NCI-H526 treated with DMSO at 0.1 percent for 48 hours (cell line): ENCODE results near the gene OR2T2.
"Not testable (repeated sequence)": the region's sequence is repeated elsewhere in the genome, so short reads cannot be mapped to it uniquely, and the experiment has no call there.

Experiments
- DNase-seq: peaks from one replicate; lab custom pipeline; 2025; lab: John Stamatoyannopoulos, UW

The OR2T2 gene

GRCh38 chr1:248445399-248445798 is at the start of gene OR2T2:
Gene OR2T2 (plus strand): TSS chr1:248445637. CDS start chr1:248452798, 7,161 bp downstream.
- not testable (repeated sequence) for DNase-seq

GRCh38 chr1:248402748-248403147 is 42.7 kb upstream of the OR2T2 start, which contains the start of gene OR2T1:
Gene OR2T1 (plus strand): TSS chr1:248403048. CDS start chr1:248406148, 3,100 bp downstream.
- DNase-seq: no peak

GRCh38 chr1:248404024-248404423 is 41.4 kb upstream of the OR2T2 start:
- DNase-seq: no peak

- no peak for DNase-seq
Measured at GRCh38 chr1:248406721-248407692, 38.4 kb upstream of the OR2T2 start.

GRCh38 chr1:248416226-248416625 is 29.2 kb upstream of the OR2T2 start:
- no peak for DNase-seq

GRCh38 chr1:248417854-248418253 is 27.6 kb upstream of the OR2T2 start:
- no peak for DNase-seq

GRCh38 chr1:248421384-248421783 is 24.1 kb upstream of the OR2T2 start:
- DNase-seq: no peak

GRCh38 chr1:248427526-248428191 is 17.8 kb upstream of the OR2T2 start:
- DNase-seq: not testable (repeated sequence)

- not testable (repeated sequence) for DNase-seq
Measured at GRCh38 chr1:248428192-248428533, 17.3 kb upstream of the OR2T2 start.

- not testable (repeated sequence) for DNase-seq
Measured at GRCh38 chr1:248431683-248432082, 13.8 kb upstream of the OR2T2 start.

GRCh38 chr1:248432201-248432600 is 13.2 kb upstream of the OR2T2 start:
- DNase-seq: not testable (repeated sequence)

- not testable (repeated sequence) for DNase-seq
Measured at GRCh38 chr1:248433811-248434415, 11.5 kb upstream of the OR2T2 start.

GRCh38 chr1:248434913-248435312 is 10.5 kb upstream of the OR2T2 start:
- not testable (repeated sequence) for DNase-seq

- DNase-seq: not testable (repeated sequence)
Measured at GRCh38 chr1:248436303-248436702, 9.1 kb upstream of the OR2T2 start.

- not testable (repeated sequence) for DNase-seq
Measured at GRCh38 chr1:248438668-248439067, 6.8 kb upstream of the OR2T2 start.

GRCh38 chr1:248439283-248439682 is 6.2 kb upstream of the OR2T2 start:
- not testable (repeated sequence) for DNase-seq

- not testable (repeated sequence) for DNase-seq
Measured at GRCh38 chr1:248442500-248443277, 2.7 kb upstream of the OR2T2 start.

- not testable (repeated sequence) for DNase-seq
Measured at GRCh38 chr1:248444603-248445002, 834 bp upstream of the OR2T2 start.

- not testable (repeated sequence) for DNase-seq
Measured at GRCh38 chr1:248448409-248449074, 3.1 kb downstream of the OR2T2 start.

GRCh38 chr1:248449821-248450465 is 4.5 kb downstream of the OR2T2 start:
- not testable (repeated sequence) for DNase-seq
